CD4-positive, alpha-beta T cell (primary cell): ENCODE data around the gene ALDH16A1. TPM values are rescaled to one million over a fixed set of nuclear protein-coding genes. Genes with fewer than 3 reads are reported as not detected.

Experiments
- ATAC-seq: fragments of 200-7000 bp; cut with Tn5 transposase; one replicate; pipeline ENCODE4 v1.10.0; 2022; ENCODE audit warnings: mild to moderate bottlenecking; ENCODE audit not compliant: poor library complexity
- CTCF ChIA-PET: fragments of 350-600 bp; sonication (Branson Sonifier 250); formaldehyde crosslinking; loops from one replicate; lab custom pipeline; 2021; ENCODE audit warnings: antibody characterized with exemption, inconsistent platforms; lab: Charles Lee
- POLR2A ChIA-PET: fragments of 350-600 bp; sonication (Branson Sonifier 250); formaldehyde crosslinking; loops from one replicate; lab custom pipeline; 2021; ENCODE audit warnings: antibody characterized with exemption, inconsistent platforms; lab: Charles Lee
- DNase-seq, 14 experiments: peaks; one replicate each; pipeline ENCODE4 v3.0.0-alpha.2; 2013 to 2020; ENCODE audit warnings: mixed read lengths in 2 of 14
- H3K27ac ChIP-seq, 2 donors: one replicate each; pipeline versions ENCODE4 v1.5.1 to v1.7.0; 2013; ENCODE audit warnings: low read length in 2 of 2, low read depth in 1 of 2, mild to moderate bottlenecking in 1 of 2
- H3K27me3 ChIP-seq, 2 experiments: 1 replicate in 1 of 2; 2 replicates in 1 of 2; pipeline versions ENCODE4 v1.6.1 to v1.7.0; 2013; ENCODE audit warnings: low read length in 2 of 2, control low read depth in 1 of 2, mild to moderate bottlenecking in 1 of 2, moderate library complexity in 1 of 2; ENCODE audit not compliant: insufficient read depth in 2 of 2, control insufficient read depth in 1 of 2
- H3K36me3 ChIP-seq: one replicate; pipeline ENCODE4 v1.6.1; 2013; ENCODE audit warnings: low read length, control low read depth; ENCODE audit not compliant: insufficient read depth
- H3K4me1 ChIP-seq: one replicate; pipeline ENCODE4 v1.6.1; 2013; ENCODE audit warnings: low read length, control low read depth; ENCODE audit not compliant: insufficient read depth
- H3K4me3 ChIP-seq: one replicate; pipeline ENCODE4 v1.5.1; 2013; ENCODE audit warnings: mild to moderate bottlenecking, low read length, moderate library complexity
- H3K9me3 ChIP-seq, 2 experiments: 1 replicate in 1 of 2; 2 replicates in 1 of 2; pipeline versions ENCODE4 v1.6.1 to v1.7.0; 2013; ENCODE audit warnings: low read length in 2 of 2, mild to moderate bottlenecking in 2 of 2, control low read depth in 1 of 2, moderate library complexity in 1 of 2; ENCODE audit not compliant: control insufficient read depth in 1 of 2, insufficient read depth in 1 of 2
- H3K27ac Mint-ChIP-seq: one replicate; pipeline ENCODE4 v1.8.0; 2020; ENCODE audit warnings: mixed read lengths
- H3K27me3 Mint-ChIP-seq: one replicate; pipeline ENCODE4 v1.8.0; 2021; ENCODE audit warnings: mixed read lengths
- H3K36me3 Mint-ChIP-seq: one replicate; pipeline ENCODE4 v1.8.0; 2021; ENCODE audit warnings: low read depth, mixed read lengths
- H3K4me1 Mint-ChIP-seq: one replicate; pipeline ENCODE4 v1.8.0; 2021; ENCODE audit warnings: low read depth, mixed read lengths
- H3K4me3 Mint-ChIP-seq: one replicate; pipeline ENCODE4 v1.8.0; 2020; ENCODE audit warnings: mild to moderate bottlenecking, mixed read lengths
- H3K9me3 Mint-ChIP-seq: one replicate; pipeline ENCODE4 v1.8.0; 2020; ENCODE audit warnings: mixed read lengths
- intact Hi-C, 2 experiments: fragments of 100-400 bp; cut with DNase I in 1 of 2; cut with micrococcal nuclease in 1 of 2; formaldehyde crosslinking; loops; one replicate each; pipeline versions ENCODE4 v1.15.1 to v1.9.0; 2023 to 2025; cut with DNase I, micrococcal nuclease
- total RNA-seq, 174 experiments: library from RNA in 2 of 174; stranded (reverse) in 2 of 174; gene quantifications; one replicate each; pipeline ENCODE4 v1.2.3 and lab custom pipeline; 2021 to 2026
- TF ChIP-seq, protein P1 (sequence below): fragments of 200-600 bp; IDR thresholded peaks from one replicate; pipeline ENCODE4 v1.8.0; 2022; ENCODE audit warnings: antibody characterized with exemption, mild to moderate bottlenecking

Gene ALDH16A1
- total RNA-seq, 2 experiments from 2014 or later: 25.1 to 25.8 TPM

- Histone ChIP-seq H3K4me3 (no peak overlapping the region), H3K36me3 (no peaks in the 10 kb centered on the region), H3K9me3 (peaks cover 0 to 39% of the 10 kb centered on the region in 2 experiments), H3K27ac (no peak overlapping the region), H3K4me1 (peaks cover 67% of the 10 kb centered on the region), H3K27me3 (peaks cover 88 to 98% of the 10 kb centered on the region in 2 experiments)
- H3K9me3 Mint-ChIP-seq: no peaks in the 10 kb centered on the region
- DNase-seq (peak in 1 of 14 experiments; percentile 44), ATAC-seq (no peak)
- TF ChIP-seq, protein P1, sequence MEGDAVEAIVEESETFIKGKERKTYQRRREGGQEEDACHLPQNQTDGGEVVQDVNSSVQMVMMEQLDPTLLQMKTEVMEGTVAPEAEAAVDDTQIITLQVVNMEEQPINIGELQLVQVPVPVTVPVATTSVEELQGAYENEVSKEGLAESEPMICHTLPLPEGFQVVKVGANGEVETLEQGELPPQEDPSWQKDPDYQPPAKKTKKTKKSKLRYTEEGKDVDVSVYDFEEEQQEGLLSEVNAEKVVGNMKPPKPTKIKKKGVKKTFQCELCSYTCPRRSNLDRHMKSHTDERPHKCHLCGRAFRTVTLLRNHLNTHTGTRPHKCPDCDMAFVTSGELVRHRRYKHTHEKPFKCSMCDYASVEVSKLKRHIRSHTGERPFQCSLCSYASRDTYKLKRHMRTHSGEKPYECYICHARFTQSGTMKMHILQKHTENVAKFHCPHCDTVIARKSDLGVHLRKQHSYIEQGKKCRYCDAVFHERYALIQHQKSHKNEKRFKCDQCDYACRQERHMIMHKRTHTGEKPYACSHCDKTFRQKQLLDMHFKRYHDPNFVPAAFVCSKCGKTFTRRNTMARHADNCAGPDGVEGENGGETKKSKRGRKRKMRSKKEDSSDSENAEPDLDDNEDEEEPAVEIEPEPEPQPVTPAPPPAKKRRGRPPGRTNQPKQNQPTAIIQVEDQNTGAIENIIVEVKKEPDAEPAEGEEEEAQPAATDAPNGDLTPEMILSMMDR: no peak
- ChIA-PET POLR2A (interaction anchor here (1.3 to 1.7 kb wide), 2 partner anchors 10 to 28 kb away, joined by 4 to 6 read pairs; no protein-coding TSS in a partner anchor), CTCF (interaction anchor here (0.6 to 1.3 kb wide), 3 partner anchors 18 to 45 kb away, joined by 3 to 5 read pairs (median 3); no protein-coding TSS in a partner anchor)
- H3K27me3 Mint-ChIP-seq: peaks cover 95% of the 10 kb centered on the region
- H3K4me1 Mint-ChIP-seq: peaks cover 78% of the 10 kb centered on the region
- H3K27ac Mint-ChIP-seq: no peak overlapping the region
- intact Hi-C loops: no loop called here
- no peaks in the 10 kb centered on the region for H3K36me3 Mint-ChIP-seq
- no peak overlapping the region for H3K4me3 Mint-ChIP-seq
Measured at GRCh38 chr19:49425922-49426592, 27.0 kb upstream of the ALDH16A1 start.

DNA sequence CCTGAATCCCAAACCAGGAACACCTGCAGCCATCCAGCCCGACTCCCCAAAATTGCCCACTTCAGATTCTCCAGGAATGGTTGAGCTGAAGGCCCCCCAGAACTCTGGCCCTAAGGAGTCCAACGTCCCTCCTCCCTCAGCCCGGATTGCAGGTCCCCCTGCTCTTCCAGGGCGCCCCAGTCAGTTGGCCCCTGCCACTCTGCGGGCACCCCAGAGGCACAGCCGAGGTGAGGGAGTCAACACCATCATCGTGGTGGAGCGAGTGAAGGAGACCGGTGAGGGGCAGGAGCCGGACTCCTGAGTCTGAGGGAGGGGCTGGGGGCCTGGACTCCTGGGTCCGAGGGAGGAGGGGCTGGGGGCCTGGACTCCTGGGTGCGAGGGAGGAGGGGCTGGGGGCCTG is 25.7 kb upstream of the ALDH16A1 start:
- ATAC-seq (no peak), DNase-seq (no peak)
- no peak overlapping the region for H3K4me3 ChIP-seq
- CTCF ChIA-PET: no interaction called here
- peaks cover 66% of the 10 kb centered on the region for H3K4me1 ChIP-seq
- H3K36me3 ChIP-seq: no peaks in the 10 kb centered on the region
- Mint-ChIP-seq H3K27ac (no peak overlapping the region), H3K36me3 (no peaks in the 10 kb centered on the region), H3K27me3 (peaks cover 97% of the 10 kb centered on the region), H3K4me1 (peaks cover 70% of the 10 kb centered on the region), H3K9me3 (no peaks in the 10 kb centered on the region), H3K4me3 (no peak overlapping the region)
- POLR2A ChIA-PET: interaction anchor here (1.3 kb wide), 1 partner anchor 17 kb away, joined by 4 read pairs; no protein-coding TSS in a partner anchor
- H3K27me3 ChIP-seq: peaks cover 88 to 99% of the 10 kb centered on the region in 2 experiments
- no peak overlapping the region for H3K27ac ChIP-seq
- intact Hi-C loops: no loop called here
- TF ChIP-seq, protein P1: no peak
- peaks cover 0 to 49% of the 10 kb centered on the region in 2 experiments for H3K9me3 ChIP-seq

GRCh38 chr19:49427855-49428546 is 25.0 kb upstream of the ALDH16A1 start:
- H3K4me1 ChIP-seq: peaks cover 66% of the 10 kb centered on the region
- H3K27me3 ChIP-seq: peaks cover 89 to 99% of the 10 kb centered on the region in 2 experiments
- intact Hi-C loops: no loop called here
- peak in 3 of 14 experiments; percentile 48 to 58 (median 54) for DNase-seq
- H3K27ac ChIP-seq: no peak overlapping the region
- POLR2A ChIA-PET: interaction anchor here (1.3 kb wide), 1 partner anchor 17 kb away, joined by 4 read pairs; no protein-coding TSS in a partner anchor
- no peaks in the 10 kb centered on the region for H3K36me3 ChIP-seq
- Mint-ChIP-seq H3K36me3 (no peaks in the 10 kb centered on the region), H3K4me1 (peaks cover 67% of the 10 kb centered on the region), H3K9me3 (no peaks in the 10 kb centered on the region), H3K27ac (no peak overlapping the region), H3K4me3 (peak overlapping the region; percentile 39), H3K27me3 (peaks cover 98% of the 10 kb centered on the region)
- peak overlapping the region; percentile 14 for H3K4me3 ChIP-seq
- CTCF ChIA-PET: no interaction called here
- TF ChIP-seq, protein P1: no peak
- peaks cover 0 to 54% of the 10 kb centered on the region in 2 experiments for H3K9me3 ChIP-seq
- ATAC-seq: peak; percentile 44
